OCI-LY3 (cell line): ENCODE measurements around the gene DOCK6.

ENCODE experiments used
- H2AFZ ChIP-seq: fragments of 200-600, 300-600 bp; shearing (Covaris generic); 2 replicates; pipeline ENCODE4 v1.6.0; 2014; ENCODE audit warnings: antibody characterized with exemption, low read depth, low read length
- H3K27ac ChIP-seq: fragments of 200-600, 300-600 bp; sonication (generic); 2 replicates; pipeline ENCODE4 v1.5.1; 2014; ENCODE audit warnings: mild to moderate bottlenecking, low read length, moderate library complexity, mixed read lengths
- H3K27me3 ChIP-seq: fragments of 200-600, 300-600 bp; sonication (generic); 2 replicates; pipeline ENCODE4 v1.6.1; 2014; ENCODE audit warnings: low read depth, low read length, mixed read lengths
- H3K36me3 ChIP-seq: fragments of 200-600, 300-600 bp; sonication (generic); replicated peaks from 2 replicates; pipeline ENCODE3; 2014; ENCODE audit warnings: low read depth, low read length, mixed read lengths
- H3K4me1 ChIP-seq: fragments of 300-600, 200-600 bp; sonication (generic); 2 replicates; pipeline ENCODE4 v1.6.1; 2014; ENCODE audit warnings: low read length, mixed read lengths
- H3K4me2 ChIP-seq: fragments of 200-600, 300-600 bp; sonication (generic); 2 replicates; pipeline ENCODE4 v1.6.1; 2014; ENCODE audit warnings: low read length, mixed read lengths
- H3K4me3 ChIP-seq: fragments of 300-600, 200-600 bp; sonication (generic); 2 replicates; pipeline ENCODE4 v1.5.1; 2014; ENCODE audit warnings: antibody characterized with exemption, mild to moderate bottlenecking, low read length, moderate library complexity
- H3K79me2 ChIP-seq: fragments of 300-600, 200-600 bp; shearing (Covaris generic); 2 replicates; pipeline ENCODE4 v1.6.1; 2014; ENCODE audit warnings: mild to moderate bottlenecking, low read length, mixed read lengths
- H3K9ac ChIP-seq: fragments of 300-600, 200-600 bp; shearing (Covaris generic); 2 replicates; pipeline ENCODE4 v1.6.0; 2014; ENCODE audit warnings: mild to moderate bottlenecking, low read length, moderate library complexity
- H3K9me3 ChIP-seq: fragments of 200-600, 300-600 bp; shearing (Covaris generic); 2 replicates; pipeline ENCODE4 v1.6.1; 2014; ENCODE audit warnings: low read length, mixed read lengths; ENCODE audit not compliant: insufficient read depth
- H4K20me1 ChIP-seq: fragments of 200-600, 300-600 bp; sonication (generic); 2 replicates; pipeline ENCODE4 v1.6.1; 2016; ENCODE audit warnings: low read length, mixed read lengths; ENCODE audit not compliant: insufficient read depth
- CTCF ChIP-seq: fragments of 200-600, 300-600 bp; sonication (generic); IDR thresholded peaks from 2 replicates; pipeline ENCODE4 v1.5.1; 2014; ENCODE audit warnings: antibody characterized with exemption, low read length, low read depth
- EZH2phosphoT487 ChIP-seq: fragments of 200-600 bp; shearing (Covaris generic); IDR thresholded peaks from 2 replicates; pipeline ENCODE4 v1.6.1; 2018; ENCODE audit warnings: antibody characterized with exemption, mixed run types, low read depth

DOCK6 gene

GRCh38 chr19:11299946-11300810 is 37.9 kb upstream of the DOCK6 start:
- Histone ChIP-seq H3K9me3 (no peaks in the 10 kb centered on the region), H3K4me1 (no peaks in the 10 kb centered on the region), H3K27me3 (0 out of 2 replicates have a peak, but pooled peaks cover 8% of the 10 kb centered on the region), H2AFZ (no peak overlapping the region), H3K4me2 (no peak overlapping the region), H3K4me3 (no peak overlapping the region), H3K9ac (no peak overlapping the region), H4K20me1 (no peaks in the 10 kb centered on the region), H3K27ac (no peak overlapping the region), H3K79me2 (no peaks in the 10 kb centered on the region), H3K36me3 (no peaks in the 10 kb centered on the region)
- no peak for TF ChIP-seq CTCF
- no peak for TF ChIP-seq EZH2phosphoT487

- H3K4me2 ChIP-seq: no peak overlapping the region
- H3K27ac ChIP-seq: no peak overlapping the region
Observed at GRCh38 chr19:11296264-11296663, 33.9 kb upstream of the DOCK6 start.

DNA sequence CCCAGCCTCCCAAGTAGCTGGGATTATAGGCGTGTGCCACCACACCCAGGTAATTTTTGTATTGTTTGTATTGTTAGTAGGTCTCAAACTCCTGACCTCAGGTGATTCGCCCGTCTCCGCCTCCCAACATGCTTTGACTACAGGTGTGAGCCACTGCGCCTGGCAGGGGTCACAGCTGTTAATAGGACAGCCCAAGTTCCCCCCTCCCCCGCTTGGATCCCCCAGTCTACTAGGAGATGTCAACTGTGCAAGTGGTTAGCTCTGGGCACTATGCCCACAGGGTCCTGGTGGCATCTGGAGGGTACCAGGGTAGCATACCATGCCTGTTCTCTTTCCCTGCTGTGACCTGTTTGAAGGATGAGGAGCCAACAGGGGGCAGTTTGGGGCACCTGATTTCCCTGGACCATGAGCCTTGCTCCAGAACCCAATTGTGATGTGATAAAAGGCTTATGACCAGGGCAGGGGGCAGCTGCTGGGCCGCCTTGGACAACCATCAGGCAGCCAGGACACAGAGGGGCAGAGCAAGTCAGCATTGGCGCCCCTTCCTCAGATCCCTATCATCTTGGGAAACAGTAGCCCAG is 33.4 kb upstream of the DOCK6 start, which contains the start of gene TSPAN16:
Gene TSPAN16 (plus strand): TSS at position 496 of the 581 bp plus-strand sequence. CDS start 138 bp downstream, outside the sequence.
- H3K4me2 ChIP-seq: no peak within 1 kb of the TSS
- H2AFZ ChIP-seq: no peak within 1 kb of the TSS
- no peaks in the 10 kb centered on the region for H4K20me1 ChIP-seq
- TF ChIP-seq EZH2phosphoT487 (no peak), CTCF (no peak)
- peaks cover 23% of the 10 kb centered on the region for H3K27me3 ChIP-seq
- H3K9ac ChIP-seq: no peak within 1 kb of the TSS
- H3K36me3 ChIP-seq: no peaks in the 10 kb centered on the region
- H3K4me1 ChIP-seq: peaks cover 10% of the 10 kb centered on the region
- H3K27ac ChIP-seq: no peak within 1 kb of the TSS
- H3K9me3 ChIP-seq: no peaks in the 10 kb centered on the region
- H3K79me2 ChIP-seq: no peaks in the 10 kb centered on the region
- H3K4me3 ChIP-seq: no peak within 1 kb of the TSS

More at GRCh38 chr19:11296264-11296663, 33.9 kb upstream of the DOCK6 start:
- peaks cover 10% of the 10 kb centered on the region for H3K4me1 ChIP-seq
- no peak overlapping the region for H2AFZ ChIP-seq
- TF ChIP-seq CTCF (no peak), EZH2phosphoT487 (no peak)
- H3K4me3 ChIP-seq: no peak overlapping the region
- H3K27me3 ChIP-seq: peaks cover 23% of the 10 kb centered on the region
- no peaks in the 10 kb centered on the region for H3K36me3 ChIP-seq
- H3K79me2 ChIP-seq: no peaks in the 10 kb centered on the region
- H3K9me3 ChIP-seq: no peaks in the 10 kb centered on the region
- no peaks in the 10 kb centered on the region for H4K20me1 ChIP-seq
- no peak overlapping the region for H3K9ac ChIP-seq

- H4K20me1 ChIP-seq: no peaks in the 10 kb centered on the region
- no peak overlapping the region for H2AFZ ChIP-seq
- no peaks in the 10 kb centered on the region for H3K79me2 ChIP-seq
- no peak overlapping the region for H3K9ac ChIP-seq
- no peak overlapping the region for H3K4me2 ChIP-seq
- H3K4me1 ChIP-seq: peaks cover 10% of the 10 kb centered on the region
- no peaks in the 10 kb centered on the region for H3K36me3 ChIP-seq
- no peaks in the 10 kb centered on the region for H3K9me3 ChIP-seq
- peaks cover 26% of the 10 kb centered on the region for H3K27me3 ChIP-seq
- TF ChIP-seq EZH2phosphoT487 (no peak), CTCF (no peak)
- H3K27ac ChIP-seq: no peak overlapping the region
- no peak overlapping the region for H3K4me3 ChIP-seq
Observed at GRCh38 chr19:11295180-11295579, 32.9 kb upstream of the DOCK6 start.
